Measurements from ENCODE around the gene MRPL43. TPM values are rescaled to one million over a fixed set of nuclear protein-coding genes. Genes with fewer than 3 reads are reported as not detected.

The MRPL43 gene
- total and polyA plus RNA-seq, 12 donors = 43.8 to 123 (median 55.5) TPM

GRCh38 chr10:101012525-101013364 is 25.4 kb upstream of the MRPL43 start:
- ATAC-seq = peak; percentile 84 to 94 (median 90)

DNA sequence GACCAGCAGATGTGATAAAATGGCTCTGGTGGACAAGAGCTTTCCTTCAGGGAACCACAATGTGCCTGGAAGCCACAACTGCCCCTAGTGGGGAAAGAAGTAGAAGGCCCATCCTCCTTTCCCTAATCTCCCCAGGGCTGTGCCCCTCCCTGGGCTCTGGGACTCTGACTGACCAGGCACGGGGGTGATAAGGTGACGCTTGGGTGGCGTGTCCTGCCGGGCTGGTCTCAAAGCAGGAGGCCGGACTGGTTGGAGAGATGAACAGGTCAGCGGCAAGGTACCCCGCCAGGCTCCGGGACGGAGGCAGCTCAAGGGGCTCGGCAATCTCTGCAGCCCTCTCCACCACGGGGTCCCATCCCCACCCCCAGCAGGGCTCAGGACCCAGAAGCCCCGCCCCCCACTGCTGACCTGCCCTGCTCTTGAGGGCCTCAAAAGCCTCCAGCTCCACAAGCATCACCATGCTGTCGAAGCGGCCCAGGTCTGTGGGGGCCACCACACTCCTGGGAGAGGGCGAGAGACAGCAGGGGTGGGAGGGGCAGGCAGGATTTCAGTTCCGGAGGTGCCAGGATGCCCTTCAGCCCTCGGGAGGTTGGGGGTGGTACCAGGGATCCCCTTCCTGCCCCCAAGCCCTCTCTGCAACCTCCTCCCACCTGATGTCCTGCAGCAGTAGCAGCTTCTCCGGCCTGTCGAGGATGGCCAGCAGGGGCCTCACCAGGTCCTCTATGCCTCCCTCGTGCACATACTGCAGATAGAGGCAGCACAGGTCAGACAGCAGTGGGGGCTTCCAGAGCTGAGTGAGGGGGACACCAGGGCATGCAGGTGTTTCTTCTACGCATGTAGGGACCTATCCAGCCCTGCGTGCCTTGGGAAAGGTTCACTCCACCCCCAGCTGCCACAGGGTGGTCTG is 24.5 kb upstream of the MRPL43 start:
- peak in 6 of 9 donors; percentile 7 to 32 (median 19) for TF ChIP-seq CTCF (IDR thresholded peaks at IDR 0.05)
- Histone ChIP-seq H3K36me3 (peaks cover 0 to 9% (median 2%) of the 10 kb centered on the region in 9 donors), H3K4me1 (peaks cover 9 to 57% (median 34%) of the 10 kb centered on the region in 9 donors)

More at GRCh38 chr10:101012525-101013364, 25.4 kb upstream of the MRPL43 start:
- H3K4me3 ChIP-seq = peak overlapping the region in 1 of 10 donors; percentile 14
- DNase-seq = peak; percentile 89 to 93
- H3K36me3 ChIP-seq = no peaks in the 10 kb centered on the region
- WGBS, 2 donors = 14 to 18% methylated on average over 14 of the region's 14 CpGs
- intact Hi-C loops (cut with DNase I) = loop anchor here in 8 of 10 donors (1.0 to 2.0 kb wide), 6 partner anchors 14 to 18 kb away; partner anchors contain the start of gene LZTS2 (in 2 of the 8)
- peak; percentile 90 to 97 (median 92) for TF ChIP-seq CTCF (IDR thresholded peaks at IDR 0.05)
- peak overlapping the region in 9 of 10 donors; percentile 32 to 70 (median 45) for H3K27ac ChIP-seq
- H3K9me3 ChIP-seq = no peaks in the 10 kb centered on the region
- H3K4me1 ChIP-seq = peaks cover 9 to 47% (median 27%) of the 10 kb centered on the region in 9 donors
- peaks cover 0 to 15% (median 12%) of the 10 kb centered on the region in 7 donors for H3K27me3 ChIP-seq

DNA sequence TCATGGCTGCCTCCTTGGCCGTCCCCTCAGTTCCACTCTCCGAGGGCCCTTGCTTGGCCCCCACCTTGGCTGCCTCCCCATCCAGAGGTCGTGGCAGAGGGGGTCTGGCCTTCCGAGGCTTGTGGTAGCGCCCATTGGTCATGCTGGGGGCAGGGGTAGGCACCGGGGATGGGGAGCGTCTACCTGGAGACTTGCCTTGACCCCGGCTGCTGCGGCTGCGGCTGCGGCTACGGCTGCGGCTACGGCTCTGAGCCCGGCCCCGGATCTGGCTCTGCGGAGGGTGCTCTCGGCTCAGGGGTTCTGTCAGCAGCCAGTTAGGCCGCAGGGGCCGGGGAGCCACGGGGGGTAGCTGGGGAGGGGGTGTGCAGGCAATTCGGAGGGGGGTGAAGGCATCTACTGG is 23.0 kb upstream of the MRPL43 start:
- no peaks in the 10 kb centered on the region for H3K9me3 ChIP-seq
- ATAC-seq (no peak), DNase-seq (no peak)
- intact Hi-C loops (cut with DNase I) = no loop called here
- TF ChIP-seq CTCF (IDR thresholded peaks at IDR 0.05) = no peak
- no peak overlapping the region for H3K27ac ChIP-seq
- peaks cover 9 to 70% (median 36%) of the 10 kb centered on the region in 9 donors for H3K4me1 ChIP-seq
- WGBS, 2 donors = 95 to 96% methylated on average over 22 of the region's 22 CpGs
- no peaks in the 10 kb centered on the region for H3K27me3 ChIP-seq
- H3K36me3 ChIP-seq = peaks cover 0 to 23% (median 15%) of the 10 kb centered on the region in 9 donors
- no peak overlapping the region for H3K4me3 ChIP-seq

More for the DNA sequence above, 24.5 kb upstream of the MRPL43 start:
- Histone ChIP-seq H3K4me3 (no peak overlapping the region), H3K9me3 (no peaks in the 10 kb centered on the region), H3K27me3 (peaks cover 0 to 8% (median 6%) of the 10 kb centered on the region in 7 donors), H3K27ac (peak overlapping the region in 9 of 10 donors; percentile 32 to 70 (median 45))
- WGBS, 2 donors = 51 to 55% methylated on average over 22 of the region's 22 CpGs
- ATAC-seq = peak in 1 of 8 donors; percentile 2
- intact Hi-C loops (cut with DNase I) = loop anchor here in 5 of 10 donors (2.0 kb wide), 3 partner anchors 13 to 17 kb away; partner anchors contain the start of gene LZTS2 (in 2 of the 5)
- no peak for DNase-seq

Measured in heart right ventricle (tissue), 16 donors.